Liver (tissue), 3 donors: Measurements from ENCODE around the gene CHRM5.

Experiments used
- EGR1 ChIP-seq, 2 donors: IDR thresholded peaks; 2 replicates each; pipeline ENCODE4 v1.6.1; 2016 to 2018; ENCODE audit warnings: antibody characterized with exemption in 2 of 2, low read depth in 2 of 2
- FOXA1 ChIP-seq: IDR thresholded peaks from 2 replicates; pipeline ENCODE4 v1.6.1; 2016; ENCODE audit warnings: antibody characterized with exemption
- GABPA ChIP-seq, 2 donors: IDR thresholded peaks in 1 of 2; conservative IDR thresholded peaks in 1 of 2; 2 replicates each; pipeline ENCODE4 v1.6.1; 2016; ENCODE audit warnings: antibody characterized with exemption in 2 of 2, mild to moderate bottlenecking in 1 of 2, moderate library complexity in 1 of 2
- JUND ChIP-seq, 2 donors: IDR thresholded peaks; 2 replicates each; pipeline ENCODE4 v1.6.1; 2016; ENCODE audit warnings: antibody characterized with exemption in 2 of 2
- MAX ChIP-seq: IDR thresholded peaks from 2 replicates; pipeline ENCODE4 v1.6.1; 2016; ENCODE audit warnings: antibody characterized with exemption
- RAD21 ChIP-seq, 2 donors: IDR thresholded peaks; 2 replicates each; pipeline ENCODE4 v1.6.1; 2016; ENCODE audit warnings: antibody characterized with exemption in 2 of 2, mild to moderate bottlenecking in 2 of 2
- REST ChIP-seq: IDR thresholded peaks from 2 replicates; pipeline ENCODE4 v1.6.1; 2016; ENCODE audit warnings: antibody characterized with exemption, mild to moderate bottlenecking
- RXRA ChIP-seq, 2 donors: IDR thresholded peaks; 2 replicates each; pipeline ENCODE4 v1.6.1; 2017 to 2018; ENCODE audit warnings: antibody characterized with exemption in 2 of 2, mild to moderate bottlenecking in 1 of 2
- SP1 ChIP-seq: IDR thresholded peaks from 2 replicates; pipeline ENCODE4 v1.6.1; 2018; ENCODE audit warnings: antibody characterized with exemption, mild to moderate bottlenecking
- TAF1 ChIP-seq: conservative IDR thresholded peaks from 2 replicates; pipeline ENCODE4 v1.6.1; 2016; ENCODE audit warnings: antibody characterized with exemption, mild to moderate bottlenecking
- YY1 ChIP-seq: IDR thresholded peaks from 2 replicates; pipeline ENCODE4 v1.6.1; 2016; ENCODE audit warnings: antibody characterized with exemption, mild to moderate bottlenecking
- TF ChIP-seq, protein P1 (sequence below): fragments of 150-350 bp; IDR thresholded peaks from 2 replicates; pipeline ENCODE4 v1.5.1; 2017; ENCODE audit warnings: improper control_type of control experiment, low read depth, low read length; ENCODE audit not compliant: missing input control
- donor health status: healthy.
- donor health status: healthy.

- TF ChIP-seq RAD21 (IDR thresholded peaks at IDR 0.05) (no peak), MAX (no peak), SP1 (no peak), YY1 (no peak), REST (no peak), GABPA (IDR thresholded peaks at IDR 0.05 in 1 of 2, conservative IDR thresholded peaks at IDR 0.05 in 1 of 2) (no peak), TAF1 (no peak), FOXA1 (no peak), RXRA (IDR thresholded peaks at IDR 0.05) (no peak), EGR1 (IDR thresholded peaks at IDR 0.05; ENCODE audit: low read depth in 2 of 2) (no peak), JUND (IDR thresholded peaks at IDR 0.05) (no peak)
- TF ChIP-seq, protein P1, sequence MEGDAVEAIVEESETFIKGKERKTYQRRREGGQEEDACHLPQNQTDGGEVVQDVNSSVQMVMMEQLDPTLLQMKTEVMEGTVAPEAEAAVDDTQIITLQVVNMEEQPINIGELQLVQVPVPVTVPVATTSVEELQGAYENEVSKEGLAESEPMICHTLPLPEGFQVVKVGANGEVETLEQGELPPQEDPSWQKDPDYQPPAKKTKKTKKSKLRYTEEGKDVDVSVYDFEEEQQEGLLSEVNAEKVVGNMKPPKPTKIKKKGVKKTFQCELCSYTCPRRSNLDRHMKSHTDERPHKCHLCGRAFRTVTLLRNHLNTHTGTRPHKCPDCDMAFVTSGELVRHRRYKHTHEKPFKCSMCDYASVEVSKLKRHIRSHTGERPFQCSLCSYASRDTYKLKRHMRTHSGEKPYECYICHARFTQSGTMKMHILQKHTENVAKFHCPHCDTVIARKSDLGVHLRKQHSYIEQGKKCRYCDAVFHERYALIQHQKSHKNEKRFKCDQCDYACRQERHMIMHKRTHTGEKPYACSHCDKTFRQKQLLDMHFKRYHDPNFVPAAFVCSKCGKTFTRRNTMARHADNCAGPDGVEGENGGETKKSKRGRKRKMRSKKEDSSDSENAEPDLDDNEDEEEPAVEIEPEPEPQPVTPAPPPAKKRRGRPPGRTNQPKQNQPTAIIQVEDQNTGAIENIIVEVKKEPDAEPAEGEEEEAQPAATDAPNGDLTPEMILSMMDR: no peak
Measured at GRCh38 chr15:34011481-34011880, 43.2 kb downstream of the CHRM5 start.
